ENCODE measurements around the gene NOL9. TPM values are rescaled to one million over a fixed set of nuclear protein-coding genes. Genes with fewer than 3 reads are reported as not detected.
"Not testable (repeated sequence)": the region's sequence is repeated elsewhere in the genome, so short reads cannot be mapped to it uniquely, and the experiment has no call there.

The NOL9 gene
- total and polyA plus RNA-seq, 3 experiments from 2014 or later = 18.2 to 57.8 (median 55.8) TPM

DNA sequence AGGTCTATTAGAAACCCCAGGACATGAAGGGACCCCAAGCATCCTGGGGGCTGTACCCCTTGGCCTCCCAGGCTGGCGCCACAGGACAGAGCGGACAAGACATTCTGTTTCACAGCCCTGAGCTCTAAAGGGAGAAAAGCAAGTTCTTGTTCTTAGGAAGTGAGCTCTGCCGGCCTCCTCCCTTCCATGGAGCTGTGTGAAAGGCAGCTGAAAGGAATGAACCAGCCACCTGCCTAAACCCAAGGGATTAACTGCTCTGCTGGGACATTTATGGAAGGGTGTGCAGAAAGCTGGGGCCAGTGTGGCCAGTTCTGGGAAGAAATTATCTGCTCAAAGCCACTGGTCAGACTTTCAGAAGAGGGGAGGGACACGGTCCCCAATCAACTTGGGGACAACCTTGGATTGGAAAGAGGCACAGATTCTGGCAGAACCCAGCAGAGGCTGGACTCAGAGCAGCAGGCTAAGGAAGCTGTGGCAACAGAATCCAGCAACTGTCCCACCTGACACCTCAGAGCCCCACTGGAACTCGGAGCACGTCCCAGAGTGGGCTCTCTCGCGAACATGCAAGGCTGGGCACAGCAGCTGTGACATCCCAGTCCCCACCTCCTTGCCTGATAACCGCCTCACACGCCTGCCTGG is 46.2 kb upstream of the NOL9 start:
- ChIA-PET POLR2A (interaction anchor here (0.6 to 7.2 kb wide), 10 partner anchors 13 to 185 kb away, joined by 3 to 64 read pairs (median 3); partner anchors contain the start of genes CAMTA1, NOL9, PHF13 and TAS1R1), CTCF (interaction anchor here (0.8 to 4.6 kb wide), 12 partner anchors 9 to 115 kb away, joined by 3 to 28 read pairs (median 4); partner anchors contain the start of genes NOL9, TAS1R1, THAP3 and ZBTB48)
- H3K36me3 Mint-ChIP-seq = peaks cover 0 to 52% (median 2%) of the 10 kb centered on the region in 3 donors
- H3K4me1 Mint-ChIP-seq = peaks cover 48 to 67% (median 51%) of the 10 kb centered on the region in 3 donors
- peaks cover 57% of the 10 kb centered on the region for H3K4me1 ChIP-seq (ENCODE audit: insufficient read depth, low read length)
- peaks cover 27% of the 10 kb centered on the region for H3K36me3 ChIP-seq (ENCODE audit: insufficient read depth, low read length)
- H3K27ac ChIP-seq (ENCODE audit: low read depth, low read length) = peak overlapping the region; percentile 94
- H3K4me3 Mint-ChIP-seq = peak overlapping the region; percentile 92 to 99 (median 98)
- peak overlapping the region; percentile 81 for H3K4me3 ChIP-seq (ENCODE audit: low read length)
- no peak for DNase-seq
- H3K27me3 ChIP-seq (ENCODE audit: insufficient read depth, low read length, poor library complexity, severe bottlenecking) = no peaks in the 10 kb centered on the region
- H3K9me3 ChIP-seq (ENCODE audit: low read length) = no peaks in the 10 kb centered on the region
- H3K27me3 Mint-ChIP-seq = no peaks in the 10 kb centered on the region
- no peaks in the 10 kb centered on the region for H3K9me3 Mint-ChIP-seq
- peak overlapping the region; percentile 91 to 97 (median 95) for H3K27ac Mint-ChIP-seq

DNA sequence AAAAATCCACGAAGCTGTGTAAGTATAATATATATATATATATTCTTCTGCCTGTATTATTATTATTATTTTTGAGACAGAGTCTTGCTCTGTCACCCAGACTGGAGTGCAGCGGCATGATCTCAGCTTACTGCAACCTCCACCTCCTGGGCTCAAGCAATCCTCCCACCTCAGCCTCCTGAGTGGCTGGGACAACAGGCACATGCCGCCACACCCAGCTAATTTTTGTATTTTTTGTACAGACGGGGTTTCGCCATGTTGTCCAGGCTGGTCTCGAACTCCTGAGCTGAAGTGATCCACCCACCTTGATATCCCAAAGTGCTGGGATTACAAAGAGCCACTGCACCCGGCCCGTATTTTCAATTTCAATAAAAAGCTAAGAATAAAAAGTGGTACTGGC is 45.7 kb upstream of the NOL9 start:
- Histone ChIP-seq H3K4me3 (ENCODE audit: low read length) (peak overlapping the region; percentile 81), H3K4me1 (ENCODE audit: insufficient read depth, low read length) (peaks cover 61% of the 10 kb centered on the region), H3K36me3 (ENCODE audit: insufficient read depth, low read length) (peaks cover 32% of the 10 kb centered on the region), H3K27ac (ENCODE audit: low read depth, low read length) (peak overlapping the region; percentile 94)
- Mint-ChIP-seq H3K4me1 (peaks cover 49 to 72% (median 54%) of the 10 kb centered on the region in 3 donors), H3K27ac (peak overlapping the region; percentile 86 to 97 (median 95)), H3K4me3 (peak overlapping the region; percentile 92 to 99 (median 98)), H3K36me3 (peaks cover 0 to 57% (median 3%) of the 10 kb centered on the region in 3 donors)
- H3K27me3 ChIP-seq (ENCODE audit: insufficient read depth, low read length, poor library complexity, severe bottlenecking); H3K9me3 Mint-ChIP-seq; H3K9me3 ChIP-seq (ENCODE audit: low read length); DNase-seq; H3K27me3 Mint-ChIP-seq: not testable (repeated sequence)
- POLR2A ChIA-PET = interaction anchor here (0.6 to 7.2 kb wide), 9 partner anchors 13 to 185 kb away, joined by 3 to 64 read pairs (median 3); partner anchors contain the start of genes CAMTA1, NOL9, PHF13 and TAS1R1
- CTCF ChIA-PET = interaction anchor here (0.8 to 4.6 kb wide), 12 partner anchors 9 to 114 kb away, joined by 3 to 28 read pairs (median 4); partner anchors contain the start of genes NOL9, TAS1R1, THAP3 and ZBTB48

DNA sequence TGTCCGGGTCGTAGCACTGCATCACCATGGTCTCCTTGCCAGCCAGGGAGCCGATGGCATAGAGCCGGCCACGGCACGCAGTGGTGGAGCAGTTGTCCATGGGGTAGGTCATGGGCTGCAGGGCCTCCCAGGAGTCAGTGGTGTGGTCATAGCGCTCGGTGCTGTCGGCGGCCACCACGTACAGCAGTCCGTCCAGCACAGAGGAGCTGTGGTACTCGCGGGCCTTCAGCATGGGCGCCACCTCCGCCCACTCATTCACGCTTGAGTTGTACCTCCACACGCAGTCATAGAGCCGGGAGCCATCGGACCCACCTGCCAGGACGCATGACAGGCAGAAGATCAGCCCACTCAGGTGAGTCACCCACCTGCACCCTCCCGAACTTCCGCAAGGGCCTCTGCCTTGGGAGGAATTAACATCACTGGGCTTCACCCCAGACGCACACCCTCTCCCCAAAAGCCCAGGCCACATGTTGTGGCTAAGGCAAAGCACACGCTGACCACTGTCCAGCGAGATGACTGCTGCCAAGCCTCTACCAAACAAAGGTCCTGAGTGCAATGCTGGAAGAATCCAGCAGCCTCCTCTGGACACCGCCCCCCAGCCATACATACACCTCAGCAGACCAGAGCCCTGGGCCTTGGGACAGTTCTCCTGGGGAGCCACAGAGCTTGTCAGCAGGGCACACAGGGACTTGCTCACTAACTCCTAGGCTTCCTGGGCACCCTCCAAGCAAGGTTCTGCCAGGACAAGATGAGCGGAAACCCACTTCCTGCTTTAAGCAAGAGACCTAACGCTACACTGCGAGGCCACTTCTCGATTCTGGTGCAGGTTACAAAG is 45.0 kb upstream of the NOL9 start:
- POLR2A ChIA-PET = interaction anchor here (0.6 to 7.2 kb wide), 8 partner anchors 13 to 186 kb away, joined by 3 to 64 read pairs (median 3); partner anchors contain the start of genes CAMTA1, NOL9, PHF13 and TAS1R1
- CTCF ChIA-PET = interaction anchor here (0.8 to 4.6 kb wide), 11 partner anchors 8 to 113 kb away, joined by 3 to 28 read pairs (median 4); partner anchors contain the start of genes NOL9, TAS1R1, THAP3 and ZBTB48
- H3K27ac ChIP-seq (ENCODE audit: low read depth, low read length) = peak overlapping the region; percentile 40
- H3K4me1 ChIP-seq (ENCODE audit: insufficient read depth, low read length) = peaks cover 57% of the 10 kb centered on the region
- no peaks in the 10 kb centered on the region for H3K27me3 ChIP-seq (ENCODE audit: insufficient read depth, low read length, poor library complexity, severe bottlenecking)
- Mint-ChIP-seq H3K27me3 (no peaks in the 10 kb centered on the region), H3K4me3 (peak overlapping the region; percentile 92 to 99 (median 98)), H3K9me3 (no peaks in the 10 kb centered on the region), H3K4me1 (peaks cover 51 to 72% (median 54%) of the 10 kb centered on the region in 3 donors), H3K36me3 (peaks cover 0 to 62% (median 4%) of the 10 kb centered on the region in 3 donors), H3K27ac (peak overlapping the region; percentile 86 to 97 (median 93))
- peak; percentile 30 to 71 (median 46) for DNase-seq
- H3K36me3 ChIP-seq (ENCODE audit: insufficient read depth, low read length) = peaks cover 37% of the 10 kb centered on the region
- peak overlapping the region; percentile 95 for H3K4me3 ChIP-seq (ENCODE audit: low read length)
- no peaks in the 10 kb centered on the region for H3K9me3 ChIP-seq (ENCODE audit: low read length)

DNA sequence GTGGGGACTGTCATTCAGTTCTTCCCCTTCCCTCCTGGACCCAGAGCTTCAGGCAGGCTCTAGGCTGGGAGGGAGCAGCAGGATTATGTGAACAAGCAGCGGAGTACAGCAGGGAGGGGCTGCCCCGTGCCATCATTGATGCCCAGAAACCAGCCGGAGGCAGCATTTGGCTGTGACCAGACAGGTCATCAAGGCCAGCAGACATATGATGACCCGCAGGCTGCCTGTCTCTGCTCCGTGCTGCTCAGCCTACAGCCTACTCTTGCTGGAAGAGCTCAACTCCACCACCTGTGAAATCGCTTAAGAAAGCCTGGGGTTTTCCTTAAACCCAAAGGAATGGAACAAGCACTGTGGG is 43.4 kb upstream of the NOL9 start:
- Mint-ChIP-seq H3K27me3 (no peaks in the 10 kb centered on the region), H3K4me1 (peaks cover 45 to 66% (median 48%) of the 10 kb centered on the region in 3 donors), H3K4me3 (peak overlapping the region in 2 of 7 donors; percentile 14 to 99), H3K36me3 (peaks cover 0 to 74% (median 4%) of the 10 kb centered on the region in 3 donors), H3K27ac (no peak overlapping the region), H3K9me3 (no peaks in the 10 kb centered on the region)
- no peak overlapping the region for H3K4me3 ChIP-seq (ENCODE audit: low read length)
- DNase-seq = no peak
- ChIA-PET POLR2A (interaction anchor here (1.4 to 1.5 kb wide), 2 partner anchors 13 to 18 kb away, joined by 3 to 4 read pairs; partner anchors contain the start of gene ZBTB48), CTCF (interaction anchor here (1.0 to 4.6 kb wide), 5 partner anchors 10 to 112 kb away, joined by 3 to 28 read pairs (median 4); partner anchors contain the start of genes NOL9 and ZBTB48)
- H3K27me3 ChIP-seq (ENCODE audit: insufficient read depth, low read length, poor library complexity, severe bottlenecking) = no peaks in the 10 kb centered on the region
- H3K4me1 ChIP-seq (ENCODE audit: insufficient read depth, low read length) = peaks cover 50% of the 10 kb centered on the region
- H3K9me3 ChIP-seq (ENCODE audit: low read length) = no peaks in the 10 kb centered on the region
- peaks cover 51% of the 10 kb centered on the region for H3K36me3 ChIP-seq (ENCODE audit: insufficient read depth, low read length)
- no peak overlapping the region for H3K27ac ChIP-seq (ENCODE audit: low read depth, low read length)

DNA sequence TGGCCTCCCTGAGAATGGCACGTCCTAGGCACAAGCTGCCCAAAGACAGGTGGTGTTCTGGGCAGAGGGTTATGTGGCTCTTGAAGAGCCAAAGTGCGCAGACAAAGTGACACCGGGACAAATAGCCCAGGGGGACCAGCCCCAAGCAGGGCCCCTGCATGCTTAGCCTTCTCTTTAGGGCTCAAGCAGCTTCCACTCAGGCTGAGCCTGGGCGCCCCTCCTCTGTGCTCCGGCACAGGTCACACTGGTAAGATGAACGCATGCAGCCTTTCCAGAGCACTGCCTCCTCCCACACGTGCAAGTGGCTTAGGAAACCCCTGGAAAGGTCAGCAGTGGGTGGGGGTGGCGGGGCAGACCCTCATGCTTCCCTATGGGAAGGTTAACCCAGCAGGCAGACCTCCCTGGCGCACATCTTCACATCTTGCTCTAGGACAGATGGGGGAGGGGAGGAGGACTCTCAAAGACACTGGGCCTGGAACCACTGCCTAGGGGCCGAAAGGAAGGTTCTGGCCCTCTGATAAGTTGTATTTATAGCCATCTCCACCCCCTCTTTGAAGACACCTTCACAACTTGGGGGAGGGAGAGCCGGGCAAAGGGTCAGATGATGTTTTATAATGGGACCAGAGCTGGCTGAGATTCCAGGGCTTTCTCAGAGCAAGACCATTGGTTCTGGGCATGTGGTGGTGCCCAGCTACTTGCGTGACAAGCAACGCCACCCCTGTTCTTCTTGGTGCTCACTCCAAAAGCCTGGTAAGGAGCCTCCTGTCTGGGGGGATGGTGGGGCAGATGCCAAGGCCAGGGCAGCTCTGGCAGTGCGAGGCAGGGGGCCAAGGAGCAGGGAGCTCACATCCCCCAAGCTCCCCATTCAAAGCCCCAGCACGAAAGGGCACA is 42.8 kb upstream of the NOL9 start:
- H3K9me3 ChIP-seq (ENCODE audit: low read length) = no peaks in the 10 kb centered on the region
- peaks cover 45 to 71% (median 48%) of the 10 kb centered on the region in 3 donors for H3K4me1 Mint-ChIP-seq
- H3K4me3 ChIP-seq (ENCODE audit: low read length) = no peak overlapping the region
- no peaks in the 10 kb centered on the region for H3K27me3 Mint-ChIP-seq
- H3K9me3 Mint-ChIP-seq = no peaks in the 10 kb centered on the region
- H3K36me3 Mint-ChIP-seq = peaks cover 0 to 78% (median 4%) of the 10 kb centered on the region in 3 donors
- H3K36me3 ChIP-seq (ENCODE audit: insufficient read depth, low read length) = peaks cover 52% of the 10 kb centered on the region
- peak overlapping the region in 3 of 8 donors; percentile 21 to 45 (median 22) for H3K27ac Mint-ChIP-seq
- ChIA-PET CTCF (interaction anchor here (1.0 to 1.6 kb wide), 3 partner anchors 43 to 111 kb away, joined by 3 to 6 read pairs (median 3); partner anchors contain the start of gene NOL9), POLR2A (interaction anchor here (1.4 to 1.5 kb wide), 2 partner anchors 13 to 17 kb away, joined by 3 to 4 read pairs; partner anchors contain the start of gene ZBTB48)
- peaks cover 53% of the 10 kb centered on the region for H3K4me1 ChIP-seq (ENCODE audit: insufficient read depth, low read length)
- peak overlapping the region in 3 of 7 donors; percentile 26 to 40 (median 38) for H3K4me3 Mint-ChIP-seq
- DNase-seq = no peak
- no peak overlapping the region for H3K27ac ChIP-seq (ENCODE audit: low read depth, low read length)
- no peaks in the 10 kb centered on the region for H3K27me3 ChIP-seq (ENCODE audit: insufficient read depth, low read length, poor library complexity, severe bottlenecking)

DNA sequence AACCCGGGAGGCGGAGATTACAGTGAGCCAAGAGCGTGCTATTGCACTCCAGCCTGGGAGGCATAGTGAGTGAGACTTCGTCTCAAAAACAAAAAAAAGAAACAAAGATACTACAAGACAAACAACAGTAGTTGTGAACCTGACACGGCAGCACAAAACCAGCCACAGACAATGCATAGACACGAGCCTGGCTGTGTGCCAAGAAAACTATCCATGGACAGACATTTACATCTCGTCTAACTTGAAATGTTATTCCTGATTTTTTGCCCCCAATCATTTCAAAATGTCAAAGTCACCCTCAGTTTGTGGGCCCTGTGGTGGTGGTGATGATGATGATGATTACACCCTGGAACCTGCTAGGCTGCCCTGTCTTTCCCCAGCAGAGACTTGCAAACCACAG is 42.0 kb upstream of the NOL9 start:
- H3K27ac Mint-ChIP-seq = peak overlapping the region in 3 of 8 donors; percentile 22 to 50 (median 45)
- H3K4me3 ChIP-seq (ENCODE audit: low read length) = no peak overlapping the region
- peaks cover 52% of the 10 kb centered on the region for H3K36me3 ChIP-seq (ENCODE audit: insufficient read depth, low read length)
- CTCF ChIA-PET = no interaction called here
- H3K9me3 ChIP-seq (ENCODE audit: low read length) = no peaks in the 10 kb centered on the region
- H3K27ac ChIP-seq (ENCODE audit: low read depth, low read length) = no peak overlapping the region
- peaks cover 60% of the 10 kb centered on the region for H3K4me1 ChIP-seq (ENCODE audit: insufficient read depth, low read length)
- no peaks in the 10 kb centered on the region for H3K27me3 ChIP-seq (ENCODE audit: insufficient read depth, low read length, poor library complexity, severe bottlenecking)
- H3K4me1 Mint-ChIP-seq = peaks cover 45 to 79% (median 53%) of the 10 kb centered on the region in 3 donors
- H3K9me3 Mint-ChIP-seq = no peaks in the 10 kb centered on the region
- no peaks in the 10 kb centered on the region for H3K27me3 Mint-ChIP-seq
- H3K4me3 Mint-ChIP-seq = peak overlapping the region in 2 of 7 donors; percentile 62 to 74
- H3K36me3 Mint-ChIP-seq = peaks cover 0 to 80% (median 4%) of the 10 kb centered on the region in 3 donors
- DNase-seq = no peak
- POLR2A ChIA-PET = interaction anchor here (1.4 to 1.5 kb wide), 2 partner anchors 12 to 16 kb away, joined by 3 to 4 read pairs; partner anchors contain the start of gene ZBTB48
